Natural killer cell (primary cell): ENCODE results near the gene ARSB. TPM values are rescaled to one million over a fixed set of nuclear protein-coding genes. Genes with fewer than 3 reads are reported as not detected.

Experiments
- ATAC-seq, 3 donors: fragments of 150-1000 bp in 2 of 3; fragments of 200-7000 bp in 1 of 3; cut with Tn5 transposase; 1 replicate in 1 of 3; 2 replicates in 2 of 3; pipeline ENCODE4 v1.10.0; 2021; ENCODE audit warnings: mild to moderate bottlenecking in 2 of 3, moderate library complexity in 2 of 3
- DNase-seq, 2 donors: peaks; one replicate each; pipeline versions ENCODE4 v3.0.0 to v3.0.0-alpha.2; 2013 to 2021; ENCODE audit warnings: mixed read lengths in 1 of 2
- H3K27ac ChIP-seq: one replicate; pipeline ENCODE4 v1.5.1; 2013; ENCODE audit warnings: mild to moderate bottlenecking, low read length
- H3K27me3 ChIP-seq: one replicate; pipeline ENCODE4 v1.6.1; 2013; ENCODE audit warnings: low read length; ENCODE audit not compliant: control insufficient read depth, insufficient read depth
- H3K36me3 ChIP-seq: one replicate; pipeline ENCODE4 v1.6.1; 2013; ENCODE audit warnings: low read length; ENCODE audit not compliant: control insufficient read depth, insufficient read depth
- H3K4me1 ChIP-seq: one replicate; pipeline ENCODE4 v1.6.1; 2013; ENCODE audit warnings: low read length; ENCODE audit not compliant: control insufficient read depth, insufficient read depth
- H3K4me3 ChIP-seq: one replicate; pipeline ENCODE4 v1.5.1; 2013; ENCODE audit warnings: low read length
- H3K9me3 ChIP-seq: one replicate; pipeline ENCODE4 v1.6.1; 2013; ENCODE audit warnings: low read length; ENCODE audit not compliant: control insufficient read depth, insufficient read depth
- H3K27ac Mint-ChIP-seq, 2 donors: one replicate each; pipeline ENCODE4 v1.8.0; 2022; ENCODE audit warnings: mild to moderate bottlenecking in 2 of 2, mixed read lengths in 2 of 2, moderate library complexity in 1 of 2
- H3K27me3 Mint-ChIP-seq, 2 donors: one replicate each; pipeline ENCODE4 v1.8.0; 2022; ENCODE audit warnings: low read depth in 2 of 2, mixed read lengths in 2 of 2
- H3K36me3 Mint-ChIP-seq: one replicate; pipeline ENCODE4 v1.8.0; 2022; ENCODE audit warnings: mixed read lengths
- H3K4me1 Mint-ChIP-seq, 2 donors: one replicate each; pipeline ENCODE4 v1.8.0; 2022; ENCODE audit warnings: mixed read lengths in 2 of 2
- H3K4me3 Mint-ChIP-seq: one replicate; pipeline ENCODE4 v1.8.0; 2022; ENCODE audit warnings: mild to moderate bottlenecking, moderate library complexity, mixed read lengths
- H3K9me3 Mint-ChIP-seq, 2 donors: one replicate each; pipeline ENCODE4 v1.8.0; 2022; ENCODE audit warnings: mixed read lengths in 2 of 2
- WGBS: methylation state at CpG from one replicate; pipeline ENCODE4 v1.1.7; 2013; ENCODE audit warnings: missing lambda C conversion rate; ENCODE audit not compliant: insufficient coverage; 5-methylcytosine and 5-hydroxymethylcytosine counted together
- intact Hi-C: fragments of 100-400 bp; cut with micrococcal nuclease; formaldehyde crosslinking; loops from one replicate; pipeline ENCODE4 v1.14.2; 2022
- total RNA-seq, 4 donors: library from RNA; stranded (reverse); fragments of 120-200 nt in 1 of 4; gene quantifications; one replicate each; pipeline versions ENCODE4 v1.2.3 to v1.2.4, GENCODE V29; 2013 to 2022
- TF ChIP-seq, protein P1 (sequence below): fragments of 200-600 bp; IDR thresholded peaks from one replicate; pipeline ENCODE4 v1.8.0; 2022; ENCODE audit warnings: antibody characterized with exemption

ARSB gene
- total RNA-seq, 3 donors from 2014 or later (not counting 1 experiment from before 2014, with no cell fraction given), result 8.6 to 12.8 (median 8.9) TPM

DNA sequence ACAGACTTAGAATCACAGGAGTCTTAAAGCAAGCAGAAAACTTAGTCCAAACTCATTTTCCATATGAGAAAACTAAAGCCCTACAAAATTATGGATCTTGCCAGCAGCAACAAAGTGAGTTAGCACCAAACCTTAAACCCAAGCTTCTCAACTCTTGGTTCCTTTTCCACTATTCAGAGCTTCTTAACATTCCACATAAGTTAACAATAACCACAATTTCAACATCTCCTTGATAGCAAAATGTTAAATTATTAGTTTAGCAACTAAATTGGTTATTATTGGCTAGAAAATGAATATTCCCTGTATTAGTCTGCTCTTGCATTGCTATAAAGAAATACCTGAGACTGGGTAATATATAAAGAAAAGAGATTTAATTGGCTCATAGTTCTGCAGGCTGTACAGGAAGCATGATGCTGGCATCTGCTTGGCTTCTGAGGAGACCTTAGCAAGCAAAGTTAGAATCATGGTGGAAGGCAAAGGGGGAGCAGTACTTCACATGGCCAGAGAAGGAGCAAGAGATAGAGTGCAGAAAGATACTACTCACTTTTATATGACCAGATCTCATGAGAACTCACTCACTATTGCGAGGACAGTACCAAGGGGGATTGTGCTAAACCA, 26.2 kb upstream of the ARSB start:
- Mint-ChIP-seq H3K4me3 (no peak overlapping the region), H3K36me3 (no peaks in the 10 kb centered on the region), H3K9me3 (peaks cover 3 to 6% of the 10 kb centered on the region in 2 donors), H3K4me1 (no peaks in the 10 kb centered on the region), H3K27ac (no peak overlapping the region), H3K27me3 (peaks cover 14 to 48% of the 10 kb centered on the region in 2 donors)
- peaks cover 5% of the 10 kb centered on the region for H3K9me3 ChIP-seq
- no peaks in the 10 kb centered on the region for H3K36me3 ChIP-seq
- TF ChIP-seq, protein P1, sequence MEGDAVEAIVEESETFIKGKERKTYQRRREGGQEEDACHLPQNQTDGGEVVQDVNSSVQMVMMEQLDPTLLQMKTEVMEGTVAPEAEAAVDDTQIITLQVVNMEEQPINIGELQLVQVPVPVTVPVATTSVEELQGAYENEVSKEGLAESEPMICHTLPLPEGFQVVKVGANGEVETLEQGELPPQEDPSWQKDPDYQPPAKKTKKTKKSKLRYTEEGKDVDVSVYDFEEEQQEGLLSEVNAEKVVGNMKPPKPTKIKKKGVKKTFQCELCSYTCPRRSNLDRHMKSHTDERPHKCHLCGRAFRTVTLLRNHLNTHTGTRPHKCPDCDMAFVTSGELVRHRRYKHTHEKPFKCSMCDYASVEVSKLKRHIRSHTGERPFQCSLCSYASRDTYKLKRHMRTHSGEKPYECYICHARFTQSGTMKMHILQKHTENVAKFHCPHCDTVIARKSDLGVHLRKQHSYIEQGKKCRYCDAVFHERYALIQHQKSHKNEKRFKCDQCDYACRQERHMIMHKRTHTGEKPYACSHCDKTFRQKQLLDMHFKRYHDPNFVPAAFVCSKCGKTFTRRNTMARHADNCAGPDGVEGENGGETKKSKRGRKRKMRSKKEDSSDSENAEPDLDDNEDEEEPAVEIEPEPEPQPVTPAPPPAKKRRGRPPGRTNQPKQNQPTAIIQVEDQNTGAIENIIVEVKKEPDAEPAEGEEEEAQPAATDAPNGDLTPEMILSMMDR, result no peak
- H3K4me1 ChIP-seq, result no peaks in the 10 kb centered on the region
- no peak overlapping the region for H3K27ac ChIP-seq
- intact Hi-C loops, result no loop called here
- H3K4me3 ChIP-seq, result no peak overlapping the region
- 91% methylated on average over 1 of the region's 1 CpG for WGBS
- peaks cover 4% of the 10 kb centered on the region for H3K27me3 ChIP-seq
- DNase-seq (no peak), ATAC-seq (no peak)

DNA sequence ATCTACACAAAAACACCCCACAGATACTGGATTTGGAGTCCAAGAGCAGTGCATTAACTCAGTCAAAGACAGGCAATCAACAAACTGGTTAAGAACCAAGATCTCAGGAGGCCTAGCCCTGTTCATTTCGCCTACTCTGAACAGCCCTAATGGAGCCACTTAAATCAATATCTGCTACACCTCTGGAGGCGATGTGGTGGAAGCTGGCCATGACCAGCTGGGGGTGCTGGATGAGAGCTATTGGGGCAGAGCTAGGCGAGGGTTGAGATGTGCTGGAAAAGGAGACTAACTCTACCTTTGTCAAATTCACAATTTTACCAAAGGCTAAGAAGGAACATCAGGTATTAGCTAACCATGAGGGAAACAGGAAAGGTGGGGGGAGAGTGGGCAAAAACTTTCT, 23.3 kb upstream of the ARSB start:
- no peak for ATAC-seq
- H3K27me3 Mint-ChIP-seq, result peaks cover 15 to 39% of the 10 kb centered on the region in 2 donors
- Histone ChIP-seq H3K4me1 (no peaks in the 10 kb centered on the region), H3K9me3 (peaks cover 5% of the 10 kb centered on the region), H3K36me3 (no peaks in the 10 kb centered on the region), H3K27me3 (peaks cover 4% of the 10 kb centered on the region), H3K27ac (no peak overlapping the region), H3K4me3 (no peak overlapping the region)
- no peaks in the 10 kb centered on the region for H3K4me1 Mint-ChIP-seq
- no peak for DNase-seq
- no peaks in the 10 kb centered on the region for H3K36me3 Mint-ChIP-seq
- WGBS, result 90% methylated on average over 2 of the region's 3 CpGs
- peaks cover 2 to 6% of the 10 kb centered on the region in 2 donors for H3K9me3 Mint-ChIP-seq
- no peak overlapping the region for H3K27ac Mint-ChIP-seq
- TF ChIP-seq, protein P1, result no peak
- H3K4me3 Mint-ChIP-seq, result no peak overlapping the region
- intact Hi-C loops, result no loop called here

DNA sequence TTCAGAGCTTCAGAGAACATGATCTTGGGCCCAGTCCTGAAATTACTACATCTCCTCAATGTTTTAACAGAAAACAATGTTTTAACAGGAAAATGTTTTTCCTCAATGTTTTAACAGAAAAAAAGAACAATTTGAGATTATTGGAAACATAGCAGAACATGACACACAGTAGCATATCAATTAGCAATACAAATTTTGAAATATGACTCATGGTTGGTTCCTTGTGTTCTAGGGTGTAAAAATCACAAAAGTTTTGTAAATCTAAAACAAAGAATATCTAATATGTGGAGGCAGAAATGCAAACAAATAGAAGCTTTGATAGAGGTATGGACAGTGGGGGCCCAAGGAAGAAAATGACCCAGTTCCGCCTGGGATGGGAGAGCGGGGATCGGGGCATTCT, 22.8 kb upstream of the ARSB start:
- no peaks in the 10 kb centered on the region for H3K4me1 ChIP-seq
- WGBS, result 90% methylated on average over 3 of the region's 3 CpGs
- no peak overlapping the region for H3K27ac Mint-ChIP-seq
- H3K27ac ChIP-seq, result no peak overlapping the region
- TF ChIP-seq, protein P1, result no peak
- no peak overlapping the region for H3K4me3 Mint-ChIP-seq
- H3K9me3 ChIP-seq, result peaks cover 5% of the 10 kb centered on the region
- H3K27me3 ChIP-seq, result peaks cover 4% of the 10 kb centered on the region
- peaks cover 0 to under 1% of the 10 kb centered on the region in 2 donors for H3K9me3 Mint-ChIP-seq
- intact Hi-C loops, result no loop called here
- no peaks in the 10 kb centered on the region for H3K36me3 Mint-ChIP-seq
- DNase-seq, result no peak
- no peak overlapping the region for H3K4me3 ChIP-seq
- no peaks in the 10 kb centered on the region for H3K36me3 ChIP-seq
- ATAC-seq, result no peak
- peaks cover 18 to 39% of the 10 kb centered on the region in 2 donors for H3K27me3 Mint-ChIP-seq
- H3K4me1 Mint-ChIP-seq, result no peaks in the 10 kb centered on the region
